K562 (cell line): ENCODE measurements around the gene HOXB6. TPM values are rescaled to one million over a fixed set of nuclear protein-coding genes. Genes with fewer than 3 reads are reported as not detected.

Experiments used
- GTF2B ChIP-seq: IDR thresholded peaks from 2 replicates; pipeline ENCODE4 v1.6.1; 2011; ENCODE audit not compliant: insufficient read length; ENCODE audit errors: extremely low read depth
- GTF2E2 ChIP-seq: fragments of 200-800 bp; sonication (Bioruptor generic); IDR thresholded peaks from 2 replicates; pipeline ENCODE4 v1.6.1; 2016; ENCODE audit warnings: missing genetic modification characterization, missing compliant biosample characterization
- L3MBTL2 ChIP-seq: fragments of 450-650 bp; IDR thresholded peaks from 2 replicates; pipeline ENCODE4 v1.6.1; 2016; ENCODE audit warnings: mild to moderate bottlenecking, moderate library complexity
- POLR2G ChIP-seq: fragments of 200-400 bp; formaldehyde crosslinking; IDR thresholded peaks from 2 replicates; pipeline ENCODE4 v1.6.1; 2017; ENCODE audit warnings: low read depth, mild to moderate bottlenecking, antibody characterized with exemption, low read length, moderate library complexity
- POLR2H ChIP-seq: IDR thresholded peaks from 2 replicates; pipeline ENCODE4 v1.6.1; 2016; ENCODE audit warnings: missing genetic modification characterization, low read depth, mild to moderate bottlenecking, control low read depth, missing compliant biosample characterization, moderate library complexity
- PRDM10 ChIP-seq: fragments of 450-650 bp; IDR thresholded peaks from 2 replicates; pipeline ENCODE4 v1.6.1; 2018; ENCODE audit not compliant: partially characterized antibody
- PREB ChIP-seq: sonication (generic); formaldehyde crosslinking; IDR thresholded peaks from 2 replicates; pipeline ENCODE4 v1.8.1; 2023; ENCODE audit warnings: mild to moderate bottlenecking, missing genetic modification reagents
- SIN3A ChIP-seq, 2 experiments: fragments of 150-350 bp in 1 of 2; IDR thresholded peaks; 2 replicates each; pipeline ENCODE4 v1.6.1; 2011 to 2016; ENCODE audit warnings: borderline replicate concordance in 2 of 2, low read depth in 2 of 2, low read length in 2 of 2, mild to moderate bottlenecking in 2 of 2, moderate library complexity in 2 of 2; ENCODE audit not compliant: control insufficient read depth in 1 of 2
- SP2 ChIP-seq: IDR thresholded peaks from 2 replicates; pipeline ENCODE4 v1.6.1; 2011; ENCODE audit warnings: mild to moderate bottlenecking, low read depth, low read length, moderate library complexity; ENCODE audit not compliant: poor library complexity, severe bottlenecking; ENCODE audit errors: extremely low read depth
- SRF ChIP-seq, 2 experiments: fragments of 250-450, 450-650 bp in 1 of 2; sonication (Bioruptor Pico) in 1 of 2; sonication (generic) in 1 of 2; formaldehyde crosslinking; IDR thresholded peaks; 2 replicates each; pipeline versions ENCODE4 v1.5.0 to v1.5.1; 2020 to 2022; ENCODE audit warnings: mild to moderate bottlenecking in 1 of 2, missing genetic modification reagents in 1 of 2
- TAF1 ChIP-seq: IDR thresholded peaks from 2 replicates; pipeline ENCODE4 v1.6.1; 2011; ENCODE audit warnings: mild to moderate bottlenecking, low read length, moderate library complexity; ENCODE audit not compliant: insufficient read depth, control insufficient read depth, severe bottlenecking; ENCODE audit errors: extremely low read depth
- TBP ChIP-seq: optimal IDR thresholded peaks from 2 replicates; pipeline ENCODE3; 2011; ENCODE audit warnings: low read depth, low read length, improper control_type of control experiment
- TCF15 ChIP-seq: fragments of 250-450 bp; sonication (Bioruptor Pico); IDR thresholded peaks from 2 replicates; pipeline ENCODE4 v1.8.0; 2022; ENCODE audit warnings: moderate library complexity, mild to moderate bottlenecking, inconsistent platforms
- USF1 ChIP-seq: sonication (generic); formaldehyde crosslinking; IDR thresholded peaks from 2 replicates; pipeline ENCODE4 v1.9.0; 2022; ENCODE audit warnings: mild to moderate bottlenecking, missing genetic modification reagents
- ZBTB7A ChIP-seq: IDR thresholded peaks from 2 replicates; pipeline ENCODE4 v1.6.1; 2011; ENCODE audit warnings: low read depth, mild to moderate bottlenecking, low read length, moderate library complexity, borderline replicate concordance; ENCODE audit not compliant: control insufficient read depth
- ZFP1 ChIP-seq: fragments of 450-650 bp; formaldehyde crosslinking; IDR thresholded peaks from 2 replicates; pipeline ENCODE4 v1.4.0; 2020; ENCODE audit warnings: mild to moderate bottlenecking, mixed read lengths
- ZNF217 ChIP-seq: sonication (generic); formaldehyde crosslinking; IDR thresholded peaks from 2 replicates; pipeline ENCODE4 v1.8.0; 2022; ENCODE audit warnings: mild to moderate bottlenecking, missing genetic modification reagents
- ZNF764 ChIP-seq: fragments of 250-450 bp; sonication (Bioruptor Pico); IDR thresholded peaks from 2 replicates; pipeline ENCODE4 v1.4.0; 2020; ENCODE audit warnings: low read depth, mild to moderate bottlenecking, moderate library complexity
- polyA plus RNA-seq, 8 experiments: library from polyadenylated mRNA; depleted of rRNA in 4 of 8; stranded (reverse) in 5 of 8; unstranded in 3 of 8; fragments of >200 nt; fragmentation: Nextera tagmentation in 2 of 8; fragmentation: Illumina TruSeq in 1 of 8; extraction: Ambion mirVana in 2 of 8; extraction: Trizol in 1 of 8; gene quantifications; 2 replicates each; pipeline versions ENCODE4 v1.2.1 to v1.2.3, GENCODE V29; 2011 to 2014; ENCODE audit warnings: inconsistent platforms in 1 of 8, missing spikeins in 1 of 8
- total RNA-seq, 7 experiments: library from RNA; depleted of rRNA in 6 of 7; stranded (reverse); fragments of >200 nt in 6 of 7; fragmentation: Illumina TruSeq in 2 of 7; extraction: Trizol in 2 of 7; gene quantifications; 2 replicates each; pipeline versions ENCODE4 v1.2.1 to v1.2.3, GENCODE V29; 2011 to 2021; ENCODE audit warnings: low replicate concordance in 1 of 7

Gene HOXB6
- total and polyA plus RNA-seq, 9 of the 15 experiments (the other 6 are each of a cell fraction or from before 2014, with no cell fraction given) = 1.2 to 14.8 (median 4.9) TPM

- TF ChIP-seq PREB (CRISPR knock-in tag) (no peak), SP2 (no peak), TAF1 (peak; percentile 44), POLR2G (peak; percentile 59), GTF2E2 (tag) (peak; percentile 48; the same call in 1 of the 2 replicates), ZNF764 (CRISPR knock-in tag) (no peak), TBP (peak; percentile 69), ZFP1 (CRISPR knock-in tag) (no peak), SIN3A (IDR thresholded peaks at IDR 0.05; ENCODE audit: borderline replicate concordance in 2 of 2, control insufficient read depth in 1 of 2, low read depth in 2 of 2, low read length in 2 of 2) (0 out of 4 replicates have a peak, but pooled peaks of 1 of the 2 experiments have one; percentile 58), ZBTB7A (peak; percentile 79; the same call in 1 of the 2 replicates), PRDM10 (no peak), L3MBTL2 (peak; percentile 36; the same call in 1 of the 2 replicates), GTF2B (peak; percentile 45), ZNF217 (CRISPR knock-in tag) (no peak), POLR2H (tag) (peak; percentile 59; the same call in 1 of the 2 replicates), SRF (CRISPR knock-in tag; IDR thresholded peaks at IDR 0.05) (0 out of 4 replicates have a peak, but pooled peaks of 1 of the 2 experiments have one; percentile 17), USF1 (CRISPR knock-in tag) (peak; percentile 92), TCF15 (CRISPR knock-in tag) (no peak)
Measured at GRCh38 chr17:48577946-48578615, 26.7 kb downstream of the HOXB6 start, which contains the start of gene HOXB4 (continued).
